SU-DHL-6 (cell line): ENCODE results near the gene NDUFA12.

ENCODE experiments used
- H2AFZ ChIP-seq: fragments of 200-600 bp; sonication (generic); 2 replicates; pipeline ENCODE4 v1.6.1; 2014; ENCODE audit warnings: low read depth, mild to moderate bottlenecking, moderate library complexity, mixed read lengths, antibody characterized with exemption, low read length; ENCODE audit not compliant: severe bottlenecking
- H3F3A ChIP-seq: fragments of 200-600 bp; shearing (Covaris generic); 2 replicates; pipeline ENCODE4 v1.6.0; 2016; ENCODE audit warnings: antibody characterized with exemption, mild to moderate bottlenecking; ENCODE audit not compliant: insufficient read depth
- H3K27ac ChIP-seq: fragments of 200-600 bp; sonication (generic); 2 replicates; pipeline ENCODE4 v1.5.1; 2016; ENCODE audit warnings: low read depth, mild to moderate bottlenecking, low read length, moderate library complexity, mixed read lengths
- H3K27me3 ChIP-seq: fragments of 200-600 bp; sonication (generic), shearing (Covaris generic); 2 replicates; pipeline ENCODE4 v1.6.0; 2014; ENCODE audit warnings: mild to moderate bottlenecking, low read length
- H3K36me3 ChIP-seq: fragments of 200-600 bp; sonication (generic); 2 replicates; pipeline ENCODE4 v1.6.1; 2014; ENCODE audit warnings: mild to moderate bottlenecking, low read length, mixed read lengths
- H3K4me2 ChIP-seq: fragments of 300-600, 200-600 bp; shearing (Covaris generic), sonication (generic); 2 replicates; pipeline ENCODE4 v1.6.0; 2014; ENCODE audit warnings: low read length, low read depth, mild to moderate bottlenecking; ENCODE audit not compliant: poor library complexity, severe bottlenecking
- H3K4me3 ChIP-seq: fragments of 200-600 bp; sonication (generic); 2 replicates; pipeline ENCODE4 v1.5.1; 2014; ENCODE audit warnings: antibody characterized with exemption, low read length, mild to moderate bottlenecking, mixed read lengths; ENCODE audit not compliant: insufficient read depth, poor library complexity, severe bottlenecking
- H3K79me2 ChIP-seq: fragments of 200-600 bp; sonication (generic); 2 replicates; pipeline ENCODE4 v1.6.1; 2014; ENCODE audit warnings: mild to moderate bottlenecking, low read length, moderate library complexity; ENCODE audit not compliant: insufficient read depth
- H3K9ac ChIP-seq: fragments of 200-600 bp; sonication (generic); 2 replicates; pipeline ENCODE4 v1.7.0; 2014; ENCODE audit warnings: mild to moderate bottlenecking, low read length
- H3K9me2 ChIP-seq: fragments of 200-600 bp; sonication (generic); replicated peaks from 2 replicates; pipeline ENCODE4 v1.6.1; 2014; ENCODE audit warnings: low read length; ENCODE audit not compliant: insufficient read depth
- H3K9me3 ChIP-seq: fragments of 200-600 bp; sonication (generic); 2 replicates; pipeline ENCODE4 v1.6.1; 2014; ENCODE audit warnings: low read length, mixed read lengths; ENCODE audit not compliant: insufficient read depth
- H4K20me1 ChIP-seq: fragments of 200-600 bp; sonication (generic); 2 replicates; pipeline ENCODE4 v1.6.1; 2014; ENCODE audit warnings: low read depth, mild to moderate bottlenecking, antibody characterized with exemption, low read length, moderate library complexity, mixed read lengths
- EZH2phosphoT487 ChIP-seq: fragments of 200-600 bp; sonication (generic), shearing (Covaris generic); conservative IDR thresholded peaks from 2 replicates; pipeline ENCODE4 v1.6.1; 2018; ENCODE audit warnings: mild to moderate bottlenecking, antibody characterized with exemption, low read length, moderate library complexity, mixed read lengths
- TF ChIP-seq, protein P1 (sequence below): fragments of 200-600 bp; sonication (generic); IDR thresholded peaks from one replicate; pipeline ENCODE4 v1.5.1; 2017; ENCODE audit warnings: antibody characterized with exemption, mild to moderate bottlenecking, low read length, moderate library complexity; ENCODE audit not compliant: insufficient read depth, poor library complexity, severe bottlenecking

The NDUFA12 gene

DNA sequence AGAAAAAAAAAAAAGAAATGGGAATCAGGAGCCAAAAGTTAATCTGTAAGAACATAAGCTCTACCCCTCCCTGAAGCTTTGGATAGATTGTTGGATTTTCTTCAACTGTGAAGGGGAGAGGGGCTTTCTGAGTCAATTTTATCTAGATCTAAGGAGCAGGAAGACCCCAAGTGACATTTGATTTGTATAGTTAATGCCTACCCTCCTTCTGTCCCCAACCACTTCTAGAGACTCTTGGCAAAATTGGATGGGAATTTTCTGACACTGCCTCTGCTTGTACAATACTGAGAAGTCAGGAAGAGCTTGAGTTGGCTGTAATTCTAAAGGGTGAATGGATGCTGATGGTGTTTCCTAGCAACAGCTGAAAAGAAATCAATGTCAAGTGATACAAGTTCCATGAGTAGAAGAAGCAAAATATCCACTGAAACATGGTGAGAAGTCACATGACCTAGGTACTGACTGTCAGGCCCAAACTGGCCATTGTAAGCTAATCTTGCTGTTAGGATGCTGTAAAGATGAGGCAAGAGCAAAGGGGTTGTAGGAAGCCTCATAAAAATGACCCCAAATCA, 42.2 kb downstream of the NDUFA12 start:
- no peak overlapping the region for H3K27ac ChIP-seq
- H3K36me3 ChIP-seq, result no peaks in the 10 kb centered on the region
- no peak overlapping the region for H3K4me3 ChIP-seq
- H3F3A ChIP-seq, result no peaks in the 10 kb centered on the region
- no peaks in the 10 kb centered on the region for H3K9me3 ChIP-seq
- no peaks in the 10 kb centered on the region for H3K27me3 ChIP-seq
- H3K9ac ChIP-seq, result no peak overlapping the region
- no peaks in the 10 kb centered on the region for H3K9me2 ChIP-seq
- H2AFZ ChIP-seq, result no peak overlapping the region
- no peaks in the 10 kb centered on the region for H4K20me1 ChIP-seq
- no peaks in the 10 kb centered on the region for H3K79me2 ChIP-seq
- TF ChIP-seq EZH2phosphoT487, result no peak
- TF ChIP-seq, protein P1, sequence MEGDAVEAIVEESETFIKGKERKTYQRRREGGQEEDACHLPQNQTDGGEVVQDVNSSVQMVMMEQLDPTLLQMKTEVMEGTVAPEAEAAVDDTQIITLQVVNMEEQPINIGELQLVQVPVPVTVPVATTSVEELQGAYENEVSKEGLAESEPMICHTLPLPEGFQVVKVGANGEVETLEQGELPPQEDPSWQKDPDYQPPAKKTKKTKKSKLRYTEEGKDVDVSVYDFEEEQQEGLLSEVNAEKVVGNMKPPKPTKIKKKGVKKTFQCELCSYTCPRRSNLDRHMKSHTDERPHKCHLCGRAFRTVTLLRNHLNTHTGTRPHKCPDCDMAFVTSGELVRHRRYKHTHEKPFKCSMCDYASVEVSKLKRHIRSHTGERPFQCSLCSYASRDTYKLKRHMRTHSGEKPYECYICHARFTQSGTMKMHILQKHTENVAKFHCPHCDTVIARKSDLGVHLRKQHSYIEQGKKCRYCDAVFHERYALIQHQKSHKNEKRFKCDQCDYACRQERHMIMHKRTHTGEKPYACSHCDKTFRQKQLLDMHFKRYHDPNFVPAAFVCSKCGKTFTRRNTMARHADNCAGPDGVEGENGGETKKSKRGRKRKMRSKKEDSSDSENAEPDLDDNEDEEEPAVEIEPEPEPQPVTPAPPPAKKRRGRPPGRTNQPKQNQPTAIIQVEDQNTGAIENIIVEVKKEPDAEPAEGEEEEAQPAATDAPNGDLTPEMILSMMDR, result no peak
- no peak overlapping the region for H3K4me2 ChIP-seq

DNA sequence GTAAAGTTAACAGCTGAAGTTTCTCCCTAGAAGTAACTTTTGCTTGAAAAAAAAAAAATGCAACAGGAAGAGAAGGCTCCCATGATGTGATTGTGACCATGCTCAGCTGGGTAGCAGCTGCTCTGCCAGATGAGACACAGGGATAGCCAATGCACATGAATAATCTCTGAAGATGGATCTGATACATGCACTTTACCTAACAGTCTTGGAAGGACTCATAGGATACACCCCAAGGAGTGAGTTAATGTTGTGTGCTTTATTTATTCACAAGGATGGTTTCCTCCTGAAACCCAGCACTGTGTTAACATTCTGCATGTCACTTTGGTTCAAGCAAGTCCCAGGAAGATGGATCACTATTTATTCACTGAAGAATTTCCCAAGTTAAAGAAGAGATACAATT, 46.5 kb downstream of the NDUFA12 start:
- no peak for TF ChIP-seq EZH2phosphoT487
- TF ChIP-seq, protein P1, result no peak
- H3K4me2 ChIP-seq, result no peak overlapping the region
- no peaks in the 10 kb centered on the region for H3K79me2 ChIP-seq
- no peaks in the 10 kb centered on the region for H3K9me3 ChIP-seq
- H3K9me2 ChIP-seq, result no peaks in the 10 kb centered on the region
- no peak overlapping the region for H3K4me3 ChIP-seq
- no peak overlapping the region for H2AFZ ChIP-seq
- H3F3A ChIP-seq, result no peaks in the 10 kb centered on the region
- no peak overlapping the region for H3K9ac ChIP-seq
- no peak overlapping the region for H3K27ac ChIP-seq
- H3K36me3 ChIP-seq, result no peaks in the 10 kb centered on the region
- H3K27me3 ChIP-seq, result no peaks in the 10 kb centered on the region
- H4K20me1 ChIP-seq, result no peaks in the 10 kb centered on the region

DNA sequence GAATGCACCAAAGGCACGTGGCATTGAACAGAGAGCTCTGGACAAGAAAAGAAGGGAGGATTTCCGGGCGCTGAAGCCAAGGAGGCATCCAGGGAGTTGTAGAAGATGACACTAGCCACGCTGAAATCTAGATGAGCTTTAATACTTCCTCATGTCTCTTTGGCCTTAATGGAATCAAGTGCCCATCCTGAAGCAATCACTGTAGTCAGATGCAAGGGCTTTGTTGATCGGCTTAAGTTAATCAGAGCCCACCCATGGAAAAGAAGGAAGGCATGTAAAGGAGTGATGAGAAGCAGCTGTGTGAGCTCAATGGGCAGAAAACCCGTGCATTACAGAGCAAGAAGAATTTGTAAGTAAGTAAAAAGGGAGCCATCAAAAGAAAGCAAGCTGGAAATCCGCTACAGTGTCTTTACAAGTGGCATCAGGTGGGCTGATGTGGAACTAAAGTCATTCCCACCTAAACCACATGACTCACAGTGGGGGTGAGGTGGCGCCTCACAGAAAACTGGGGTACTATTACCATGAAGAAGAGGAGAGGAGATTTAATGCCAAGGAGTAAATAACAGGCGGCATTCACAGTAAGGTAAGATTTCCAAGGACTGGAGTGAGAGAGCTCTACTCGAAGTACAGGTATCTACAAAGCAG, 48.4 kb downstream of the NDUFA12 start:
- no peaks in the 10 kb centered on the region for H3K79me2 ChIP-seq
- H3K4me2 ChIP-seq, result no peak overlapping the region
- H3K9ac ChIP-seq, result no peak overlapping the region
- no peak overlapping the region for H3K27ac ChIP-seq
- no peaks in the 10 kb centered on the region for H3K9me3 ChIP-seq
- no peak overlapping the region for H3K4me3 ChIP-seq
- H2AFZ ChIP-seq, result no peak overlapping the region
- H3K36me3 ChIP-seq, result no peaks in the 10 kb centered on the region
- no peaks in the 10 kb centered on the region for H3K27me3 ChIP-seq
- no peak for TF ChIP-seq EZH2phosphoT487
- TF ChIP-seq, protein P1, result no peak
- no peaks in the 10 kb centered on the region for H3K9me2 ChIP-seq
- H4K20me1 ChIP-seq, result no peaks in the 10 kb centered on the region
- no peaks in the 10 kb centered on the region for H3F3A ChIP-seq
